SK-N-SH treated with all-trans-retinoic acid at 6 μM for 48 hours (cell line): Measurements from ENCODE around the gene MYO15A.

Experiments
- ATAC-seq: fragments of 200-7000 bp; cut with Tn5 transposase; 3 replicates; pipeline ENCODE4 v1.9.1; 2020; ENCODE audit warnings: mild to moderate bottlenecking, moderate library complexity
- ARNTL ChIP-seq: fragments of 450-650 bp; formaldehyde crosslinking; IDR thresholded peaks from 2 replicates; pipeline ENCODE4 v1.5.0; 2020; ENCODE audit warnings: low read depth, mild to moderate bottlenecking, moderate library complexity, borderline replicate concordance
- BACH2 ChIP-seq: fragments of 250-450 bp; sonication (Bioruptor Pico); IDR thresholded peaks from 2 replicates; pipeline ENCODE4 v1.9.0; 2021; ENCODE audit warnings: mild to moderate bottlenecking, borderline replicate concordance
- CREB5 ChIP-seq: fragments of 250-450 bp; sonication (Bioruptor Pico); IDR thresholded peaks from 2 replicates; pipeline ENCODE4 v1.5.1; 2020; ENCODE audit warnings: low read depth, mild to moderate bottlenecking, moderate library complexity
- CSDC2 ChIP-seq: fragments of 250-450 bp; sonication (Bioruptor Pico); IDR thresholded peaks from 2 replicates; pipeline ENCODE4 v1.5.0; 2020; ENCODE audit warnings: mild to moderate bottlenecking, moderate library complexity
- ESRRG ChIP-seq: fragments of 250-450 bp; sonication (Bioruptor Pico); IDR thresholded peaks from 2 replicates; pipeline ENCODE4 v1.6.1; 2021; ENCODE audit warnings: mild to moderate bottlenecking
- GLIS3 ChIP-seq: fragments of 250-450 bp; sonication (Bioruptor Pico); IDR thresholded peaks from 2 replicates; pipeline ENCODE4 v1.5.0; 2020; ENCODE audit warnings: mild to moderate bottlenecking, moderate library complexity
- ISL1 ChIP-seq: fragments of 250-450 bp; sonication (Bioruptor Pico); IDR thresholded peaks from 2 replicates; pipeline ENCODE4 v2.1.2; 2022; ENCODE audit warnings: mild to moderate bottlenecking, moderate library complexity
- OSR1 ChIP-seq: fragments of 250-450 bp; sonication (Bioruptor Pico); IDR thresholded peaks from 2 replicates; pipeline ENCODE4 v1.8.0; 2022; ENCODE audit warnings: moderate library complexity, mild to moderate bottlenecking, inconsistent platforms
- POU6F1 ChIP-seq: fragments of 250-450 bp; sonication (Bioruptor Pico); IDR thresholded peaks from 2 replicates; pipeline ENCODE4 v1.8.0; 2021; ENCODE audit warnings: low read depth, mild to moderate bottlenecking, moderate library complexity, borderline replicate concordance
- PPARA ChIP-seq: fragments of 250-450 bp; sonication (Bioruptor Pico); IDR thresholded peaks from 2 replicates; pipeline ENCODE4 v1.5.0; 2020; ENCODE audit warnings: mild to moderate bottlenecking, borderline replicate concordance
- RARB ChIP-seq: fragments of 250-450 bp; sonication (Bioruptor Pico); IDR thresholded peaks from 2 replicates; pipeline ENCODE4 v1.8.0; 2021; ENCODE audit warnings: mild to moderate bottlenecking, moderate library complexity
- SNAI2 ChIP-seq: fragments of 250-450 bp; sonication (Bioruptor Pico); IDR thresholded peaks from 2 replicates; pipeline ENCODE4 v1.5.0; 2020; ENCODE audit warnings: mild to moderate bottlenecking, moderate library complexity
- TCF4 ChIP-seq: fragments of 250-450 bp; sonication (Bioruptor Pico); IDR thresholded peaks from 2 replicates; pipeline ENCODE4 v1.8.0; 2021; ENCODE audit warnings: mild to moderate bottlenecking, moderate library complexity, borderline replicate concordance
- ZC3H10 ChIP-seq: fragments of 250-450 bp; sonication (Bioruptor Pico); IDR thresholded peaks from 2 replicates; pipeline ENCODE4 v1.5.1; 2021; ENCODE audit warnings: mild to moderate bottlenecking, moderate library complexity
- ZFP3 ChIP-seq: fragments of 250-450 bp; sonication (Bioruptor Pico); IDR thresholded peaks from 2 replicates; pipeline ENCODE4 v1.5.0; 2020; ENCODE audit warnings: mild to moderate bottlenecking, moderate library complexity
- ZFP30 ChIP-seq: fragments of 450-650 bp; formaldehyde crosslinking; IDR thresholded peaks from 2 replicates; pipeline ENCODE4 v1.5.0; 2022; ENCODE audit warnings: mild to moderate bottlenecking, moderate library complexity
- ZNF565 ChIP-seq: fragments of 450-650 bp; formaldehyde crosslinking; conservative IDR thresholded peaks from 2 replicates; pipeline ENCODE4 v1.5.0; 2020; ENCODE audit warnings: low read depth, mild to moderate bottlenecking, moderate library complexity
- ZNF70 ChIP-seq: fragments of 450-650 bp; formaldehyde crosslinking; IDR thresholded peaks from 2 replicates; pipeline ENCODE4 v1.5.0; 2020; ENCODE audit warnings: mild to moderate bottlenecking, moderate library complexity
- ZNF8 ChIP-seq: fragments of 450-650 bp; formaldehyde crosslinking; IDR thresholded peaks from 2 replicates; pipeline ENCODE4 v1.5.0; 2020; ENCODE audit warnings: mild to moderate bottlenecking, moderate library complexity
- TF ChIP-seq, protein P1 (sequence below): fragments of 250-450 bp; sonication (Bioruptor Pico); IDR thresholded peaks from 2 replicates; pipeline ENCODE4 v1.5.1; 2021; ENCODE audit warnings: mild to moderate bottlenecking, moderate library complexity
- TF ChIP-seq, protein P2 (sequence below): fragments of 250-450 bp; sonication (Bioruptor Pico); IDR thresholded peaks from 2 replicates; pipeline ENCODE4 v1.8.0; 2020; ENCODE audit warnings: mild to moderate bottlenecking, moderate library complexity, borderline replicate concordance

MYO15A gene

GRCh38 chr17:18120461-18121017 lies 12.0 kb downstream of the MYO15A start:
- TF ChIP-seq POU6F1 (CRISPR knock-in tag) (no peak), ZC3H10 (CRISPR knock-in tag) (no peak), CSDC2 (no peak), RARB (CRISPR knock-in tag) (no peak), OSR1 (no peak)
- no peak for ATAC-seq

DNA sequence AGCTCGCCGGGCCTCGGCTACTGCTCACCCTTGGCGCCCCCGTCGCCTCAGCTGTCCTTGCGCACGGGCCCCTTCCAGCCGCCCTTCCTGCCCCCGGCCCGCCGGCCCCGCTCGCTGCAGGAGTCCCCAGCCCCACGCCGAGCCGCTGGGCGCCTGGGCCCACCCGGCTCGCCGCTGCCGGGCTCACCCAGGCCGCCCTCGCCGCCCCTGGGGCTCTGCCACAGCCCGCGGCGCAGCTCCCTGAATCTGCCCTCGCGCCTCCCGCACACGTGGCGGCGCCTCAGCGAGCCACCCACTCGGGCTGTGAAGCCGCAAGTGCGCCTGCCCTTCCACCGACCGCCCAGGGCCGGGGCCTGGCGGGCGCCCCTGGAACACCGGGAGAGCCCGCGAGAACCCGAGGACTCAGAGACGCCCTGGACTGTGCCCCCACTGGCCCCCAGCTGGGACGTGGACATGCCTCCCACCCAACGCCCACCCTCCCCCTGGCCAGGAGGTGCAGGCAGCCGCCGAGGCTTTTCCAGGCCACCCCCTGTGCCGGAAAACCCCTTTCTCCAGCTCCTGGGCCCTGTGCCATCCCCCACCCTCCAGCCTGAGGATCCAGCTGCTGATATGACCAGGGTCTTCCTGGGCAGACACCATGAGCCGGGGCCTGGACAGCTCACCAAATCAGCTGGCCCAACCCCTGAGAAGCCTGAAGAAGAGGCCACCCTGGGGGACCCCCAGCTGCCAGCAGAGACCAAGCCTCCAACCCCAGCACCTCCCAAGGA lies 12.8 kb downstream of the MYO15A start:
- TF ChIP-seq PPARA (CRISPR knock-in tag) (no peak), RARB (CRISPR knock-in tag) (no peak), ISL1 (CRISPR knock-in tag) (no peak), ZNF70 (CRISPR knock-in tag) (no peak)
- TF ChIP-seq, protein P1, sequence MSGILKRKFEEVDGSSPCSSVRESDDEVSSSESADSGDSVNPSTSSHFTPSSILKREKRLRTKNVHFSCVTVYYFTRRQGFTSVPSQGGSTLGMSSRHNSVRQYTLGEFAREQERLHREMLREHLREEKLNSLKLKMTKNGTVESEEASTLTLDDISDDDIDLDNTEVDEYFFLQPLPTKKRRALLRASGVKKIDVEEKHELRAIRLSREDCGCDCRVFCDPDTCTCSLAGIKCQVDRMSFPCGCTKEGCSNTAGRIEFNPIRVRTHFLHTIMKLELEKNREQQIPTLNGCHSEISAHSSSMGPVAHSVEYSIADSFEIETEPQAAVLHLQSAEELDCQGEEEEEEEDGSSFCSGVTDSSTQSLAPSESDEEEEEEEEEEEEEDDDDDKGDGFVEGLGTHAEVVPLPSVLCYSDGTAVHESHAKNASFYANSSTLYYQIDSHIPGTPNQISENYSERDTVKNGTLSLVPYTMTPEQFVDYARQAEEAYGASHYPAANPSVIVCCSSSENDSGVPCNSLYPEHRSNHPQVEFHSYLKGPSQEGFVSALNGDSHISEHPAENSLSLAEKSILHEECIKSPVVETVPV (CRISPR knock-in tag), result no peak
- ATAC-seq, result no peak

- no peak for ATAC-seq
- no peak for TF ChIP-seq CSDC2
- TF ChIP-seq ARNTL, result no peak
- no peak for TF ChIP-seq ZNF70 (CRISPR knock-in tag)
- no peak for TF ChIP-seq GLIS3
Measured at GRCh38 chr17:18122990-18123753, 14.6 kb downstream of the MYO15A start.

GRCh38 chr17:18124345-18125126 lies 16.0 kb downstream of the MYO15A start:
- no peak for TF ChIP-seq ZNF565
- no peak for TF ChIP-seq ISL1 (CRISPR knock-in tag)
- TF ChIP-seq GLIS3, result no peak
- no peak for TF ChIP-seq PPARA (CRISPR knock-in tag)
- TF ChIP-seq ZFP3, result no peak
- TF ChIP-seq OSR1, result no peak
- TF ChIP-seq ZFP30 (CRISPR knock-in tag), result no peak
- no peak for TF ChIP-seq ESRRG (CRISPR knock-in tag)
- ATAC-seq, result no peak

- no peak for TF ChIP-seq CREB5 (CRISPR knock-in tag)
- no peak for TF ChIP-seq SNAI2 (CRISPR knock-in tag)
- no peak for TF ChIP-seq PPARA (CRISPR knock-in tag)
- TF ChIP-seq RARB (CRISPR knock-in tag), result no peak
- TF ChIP-seq, protein P1 (CRISPR knock-in tag), result no peak
- no peak for TF ChIP-seq CSDC2
- TF ChIP-seq ZNF8 (CRISPR knock-in tag), result no peak
- no peak for TF ChIP-seq ZNF70 (CRISPR knock-in tag)
- no peak for TF ChIP-seq ZC3H10 (CRISPR knock-in tag)
- TF ChIP-seq ARNTL, result no peak
- no peak for TF ChIP-seq TCF4 (CRISPR knock-in tag)
- TF ChIP-seq ZNF565, result no peak
- no peak for TF ChIP-seq ZFP3
- TF ChIP-seq, protein P2, sequence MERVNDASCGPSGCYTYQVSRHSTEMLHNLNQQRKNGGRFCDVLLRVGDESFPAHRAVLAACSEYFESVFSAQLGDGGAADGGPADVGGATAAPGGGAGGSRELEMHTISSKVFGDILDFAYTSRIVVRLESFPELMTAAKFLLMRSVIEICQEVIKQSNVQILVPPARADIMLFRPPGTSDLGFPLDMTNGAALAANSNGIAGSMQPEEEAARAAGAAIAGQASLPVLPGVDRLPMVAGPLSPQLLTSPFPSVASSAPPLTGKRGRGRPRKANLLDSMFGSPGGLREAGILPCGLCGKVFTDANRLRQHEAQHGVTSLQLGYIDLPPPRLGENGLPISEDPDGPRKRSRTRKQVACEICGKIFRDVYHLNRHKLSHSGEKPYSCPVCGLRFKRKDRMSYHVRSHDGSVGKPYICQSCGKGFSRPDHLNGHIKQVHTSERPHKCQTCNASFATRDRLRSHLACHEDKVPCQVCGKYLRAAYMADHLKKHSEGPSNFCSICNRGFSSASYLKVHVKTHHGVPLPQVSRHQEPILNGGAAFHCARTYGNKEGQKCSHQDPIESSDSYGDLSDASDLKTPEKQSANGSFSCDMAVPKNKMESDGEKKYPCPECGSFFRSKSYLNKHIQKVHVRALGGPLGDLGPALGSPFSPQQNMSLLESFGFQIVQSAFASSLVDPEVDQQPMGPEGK (CRISPR knock-in tag), result no peak
- no peak for TF ChIP-seq BACH2 (CRISPR knock-in tag)
- no peak for TF ChIP-seq ZFP30 (CRISPR knock-in tag)
- ATAC-seq, result peak; percentile 80
Measured at GRCh38 chr17:18129041-18129502, 20.5 kb downstream of the MYO15A start.
